ENCODE data around the gene POLR3A. TPM values are rescaled to one million over a fixed set of nuclear protein-coding genes. Genes with fewer than 3 reads are reported as not detected.

POLR3A gene
- total RNA-seq, 1 experiment from 2014 or later, result 38.0 TPM

- Mint-ChIP-seq H3K9me3 (no peaks in the 10 kb centered on the region), H3K27ac (no peak overlapping the region), H3K4me3 (no peak overlapping the region), H3K4me1 (peaks cover 7 to 9% of the 10 kb centered on the region in 2 experiments), H3K36me3 (ENCODE audit: insufficient read depth in 1 of 3, low read depth in 3 of 3) (peaks cover 44 to 69% (median 67%) of the 10 kb centered on the region in 3 experiments; a peak in 6 of 7 replicates), H3K27me3 (ENCODE audit: low read depth) (no peaks in the 10 kb centered on the region)
- H2AFZ ChIP-seq (ENCODE audit: low read length), result no peak overlapping the region
- no peaks in the 10 kb centered on the region for H4K20me1 ChIP-seq (ENCODE audit: control insufficient read depth, insufficient read depth, insufficient read length)
- no peak overlapping the region for H3K9ac ChIP-seq (ENCODE audit: extremely low read depth, insufficient read length, low read length)
- no CpG with 5 or more reads among the region's 6 CpGs for WGBS (ENCODE audit: extremely low coverage, insufficient read length, low lambda C conversion rate)
- no peaks in the 10 kb centered on the region for H3K79me2 ChIP-seq (ENCODE audit: insufficient read depth, low read length)
- H3K14ac ChIP-seq (ENCODE audit: insufficient read depth, low read length), result no peak overlapping the region
- no peak overlapping the region for H4K91ac ChIP-seq (ENCODE audit: insufficient read length, low read depth, low read length)
- DNase-seq, result no peak
- H3K27me3 ChIP-seq (ENCODE audit: insufficient read depth, low read length), result no peaks in the 10 kb centered on the region
- H3K4ac ChIP-seq (ENCODE audit: low read depth, low read length), result no peak overlapping the region
- H3K27ac ChIP-seq (ENCODE audit: insufficient read length, low read depth, low read length), result no peak overlapping the region
- no peak overlapping the region for H4K8ac ChIP-seq (replicated peaks; ENCODE audit: insufficient read length, low read depth, low read length)
- no peaks in the 10 kb centered on the region for H3K79me1 ChIP-seq (ENCODE audit: insufficient read depth, low read depth, low read length, poor library complexity, severe bottlenecking)
- H3K4me1 ChIP-seq (ENCODE audit: insufficient read depth, low read length), result no peaks in the 10 kb centered on the region
- H3K56ac ChIP-seq (ENCODE audit: insufficient read length, low read depth, low read length), result no peak overlapping the region
- no peak overlapping the region for H4K5ac ChIP-seq (ENCODE audit: insufficient read length, low read depth, low read length)
- no peak overlapping the region for H3K4me2 ChIP-seq (ENCODE audit: insufficient read depth, insufficient read length, low read length)
- H2AK5ac ChIP-seq (ENCODE audit: insufficient read length, low read length), result no peak overlapping the region
- no peak overlapping the region for H3T11ph ChIP-seq (ENCODE audit: low read length)
- H2BK12ac ChIP-seq (ENCODE audit: insufficient read length, low read depth, low read length), result no peak overlapping the region
- H2BK5ac ChIP-seq (ENCODE audit: insufficient read length, low read length), result no peak overlapping the region
- H3K9me3 ChIP-seq (ENCODE audit: control insufficient read depth, low read depth, low read length), result no peaks in the 10 kb centered on the region
- no peak for TF ChIP-seq CTCF (conservative IDR thresholded peaks at IDR 0.05)
- H2BK20ac ChIP-seq (ENCODE audit: low read depth, low read length, poor library complexity, severe bottlenecking), result no peak overlapping the region
- H2BK15ac ChIP-seq (ENCODE audit: low read depth, low read length), result no peak overlapping the region
- H3K18ac ChIP-seq (ENCODE audit: insufficient read length, low read depth, low read length), result no peak overlapping the region
- no peak overlapping the region for H2BK120ac ChIP-seq (ENCODE audit: low read depth, low read length, poor library complexity, severe bottlenecking)
- no peak overlapping the region for H3K23ac ChIP-seq (ENCODE audit: insufficient read length, low read depth, low read length)
- H3K23me2 ChIP-seq (ENCODE audit: insufficient read length, low read depth, low read length, poor library complexity, severe bottlenecking), result no peaks in the 10 kb centered on the region
These were observed 51.0 kb downstream of the POLR3A start for GRCh38 chr10:77978360-77978759.
